NCI-H2107 treated with DMSO at 0.1 percent for 48 hours (cell line): ENCODE measurements around the gene KIF2B.
"Not testable (repeated sequence)": the region's sequence is repeated elsewhere in the genome, so short reads cannot be mapped to it uniquely, and the experiment has no call there.

Experiments
- DNase-seq: peaks from one replicate; lab custom pipeline; 2025; ENCODE audit not compliant: unreplicated experiment; lab: John Stamatoyannopoulos, UW

Gene KIF2B

DNA sequence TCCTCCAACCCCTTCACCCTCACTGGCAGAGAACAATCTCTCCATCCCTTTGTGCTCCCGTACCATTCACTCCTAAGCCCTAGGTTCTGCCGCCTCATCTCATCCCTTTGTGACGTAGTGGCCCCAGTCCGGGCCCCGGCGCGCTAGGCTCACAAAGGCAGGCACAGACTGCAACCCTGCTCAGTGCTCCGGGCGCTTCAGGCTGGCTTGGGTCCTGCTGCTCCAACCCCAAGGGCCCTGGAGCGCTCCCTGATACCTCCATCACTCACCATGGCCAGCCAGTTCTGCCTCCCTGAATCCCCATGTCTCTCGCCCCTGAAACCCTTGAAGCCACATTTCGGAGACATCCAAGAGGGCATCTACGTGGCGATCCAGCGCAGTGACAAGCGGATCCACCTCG is at the start of gene KIF2B:
TSS of gene KIF2B (plus strand) at position 164 of the 400 bp plus-strand sequence. CDS start at position 271, 107 bp downstream.
- DNase-seq, result no peak

GRCh38 chr17:53780320-53780719 is 42.4 kb upstream of the KIF2B start:
- no peak for DNase-seq

DNA sequence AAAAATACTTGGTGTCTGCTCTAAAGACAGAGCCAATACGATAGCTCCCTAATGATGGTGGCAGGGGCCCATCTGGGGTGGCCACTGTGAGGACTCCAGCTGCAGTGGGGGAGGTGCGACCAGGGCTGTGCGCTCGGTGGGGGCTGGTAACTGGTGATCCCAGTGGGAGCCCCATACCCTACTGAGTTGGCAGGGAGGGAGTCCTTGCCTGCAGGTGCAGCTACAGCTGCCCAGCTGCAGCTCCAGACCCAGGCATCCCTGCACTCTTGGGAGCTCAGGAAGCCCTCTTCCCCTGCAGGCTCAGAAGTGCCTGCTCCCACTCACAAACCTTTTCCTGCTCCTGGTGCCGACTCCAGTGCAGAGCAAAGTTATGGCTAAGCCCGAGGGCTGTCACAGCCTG is 31.2 kb upstream of the KIF2B start:
- DNase-seq, result no peak

- no peak for DNase-seq
Observed at GRCh38 chr17:53792451-53792850, 30.3 kb upstream of the KIF2B start.

- no peak for DNase-seq
Observed at GRCh38 chr17:53792997-53793396, 29.7 kb upstream of the KIF2B start.

GRCh38 chr17:53794875-53795274 is 27.9 kb upstream of the KIF2B start:
- no peak for DNase-seq

DNA sequence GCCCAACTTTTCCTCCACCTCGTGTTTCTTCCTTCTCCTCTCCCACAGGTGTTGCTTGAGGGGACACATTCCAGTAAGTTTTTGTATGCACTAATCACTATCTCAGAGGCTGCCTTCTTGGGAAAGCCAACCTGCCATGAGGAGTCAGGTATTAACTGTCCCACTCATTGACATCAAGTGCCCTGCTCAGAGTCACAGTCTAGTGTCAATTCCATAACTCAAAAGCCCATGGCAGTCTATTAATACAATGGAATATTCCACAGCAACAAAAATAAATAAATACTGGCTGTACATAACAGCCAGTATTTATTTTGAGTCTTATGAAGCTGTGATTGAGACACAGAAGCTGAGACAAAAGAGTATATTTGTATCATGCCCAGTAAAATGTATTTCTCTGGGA is 26.1 kb upstream of the KIF2B start:
- DNase-seq, result no peak

- no peak for DNase-seq
Observed at GRCh38 chr17:53797501-53797900, 25.2 kb upstream of the KIF2B start.

DNA sequence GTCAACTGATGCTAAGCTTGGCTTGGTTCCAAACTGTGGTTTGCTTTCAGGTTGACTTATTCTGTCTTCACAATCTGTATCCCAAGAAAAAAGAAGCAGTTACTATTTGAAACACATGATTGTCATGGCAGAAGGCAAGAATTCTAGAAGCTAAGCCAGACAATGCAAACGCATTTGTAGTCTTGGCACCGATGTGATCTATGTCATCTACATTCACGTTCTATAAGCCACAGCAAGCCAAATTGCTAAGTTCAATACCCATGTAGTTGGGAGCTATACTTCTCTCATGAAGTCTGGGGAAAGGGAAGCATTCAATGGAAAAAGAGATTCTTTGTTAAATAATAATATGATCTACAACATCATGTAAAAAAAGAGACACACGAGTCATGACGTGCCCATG is 18.3 kb upstream of the KIF2B start:
- no peak for DNase-seq

DNA sequence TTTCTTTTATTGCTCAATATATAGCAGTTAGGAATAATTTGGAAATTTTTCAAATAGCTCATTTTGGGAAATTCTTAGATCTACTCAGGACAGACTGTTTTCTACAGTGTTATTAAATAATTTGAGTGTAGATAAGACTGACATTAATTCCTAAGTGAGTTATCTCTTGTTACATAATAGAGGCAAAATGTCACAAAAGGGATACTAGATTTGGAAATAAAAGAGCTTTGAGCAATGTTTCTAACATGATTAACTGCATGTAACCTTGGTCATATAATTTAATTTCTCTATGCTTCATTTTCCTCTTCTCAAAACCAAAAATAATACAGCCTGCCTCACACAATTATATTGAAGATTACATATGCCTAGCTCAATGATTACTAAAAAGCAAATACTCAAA is 16.3 kb upstream of the KIF2B start:
- no peak for DNase-seq

- DNase-seq, result no peak
Observed at GRCh38 chr17:53807286-53807685, 15.4 kb upstream of the KIF2B start.

DNA sequence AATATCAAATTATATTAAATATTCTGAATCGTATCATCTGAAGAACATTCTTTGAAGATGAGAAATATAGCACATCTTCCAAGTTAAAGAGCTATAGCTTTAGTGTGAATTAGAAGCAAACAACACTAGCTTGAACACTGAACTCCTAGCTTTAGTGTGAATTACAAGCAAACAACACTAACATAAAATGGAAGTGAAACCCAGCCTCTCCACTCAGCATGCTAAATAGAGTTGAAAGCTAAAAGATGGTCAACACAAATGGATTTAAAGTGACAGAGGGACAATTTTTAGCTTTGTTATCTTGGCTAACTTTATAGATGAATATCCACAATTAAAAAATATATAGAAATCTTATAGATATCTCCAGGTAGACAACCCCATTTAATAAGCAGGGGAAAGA is 4.5 kb upstream of the KIF2B start:
- DNase-seq, result no peak

DNA sequence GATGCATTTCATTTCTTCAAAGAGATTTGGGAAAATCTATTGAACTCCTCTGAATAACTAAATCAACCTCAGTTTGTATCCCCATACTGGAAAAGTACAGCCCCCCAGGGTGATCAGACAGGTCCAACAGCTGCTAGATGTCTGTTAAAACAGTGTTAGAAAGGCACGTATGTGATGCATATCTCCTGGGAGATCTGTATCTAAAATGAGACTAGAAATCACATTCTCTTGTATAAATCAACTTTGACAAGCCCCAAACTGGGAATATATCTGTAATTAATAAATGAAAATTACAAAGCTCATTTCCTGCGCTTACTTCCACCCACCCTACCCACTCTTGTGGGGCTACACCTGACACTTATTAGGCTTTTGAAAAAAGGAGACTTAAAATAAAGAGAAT is 3.8 kb upstream of the KIF2B start:
- DNase-seq, result no peak

GRCh38 chr17:53819956-53820355 is 2.8 kb upstream of the KIF2B start:
- no peak for DNase-seq

- no peak for DNase-seq
Observed at GRCh38 chr17:53823341-53824050, 769 bp downstream of the KIF2B start.

GRCh38 chr17:53834771-53835170 is 12.0 kb downstream of the KIF2B start:
- not testable (repeated sequence) for DNase-seq

- no peak for DNase-seq
Observed at GRCh38 chr17:53837131-53837530, 14.4 kb downstream of the KIF2B start.

- DNase-seq, result no peak
Observed at GRCh38 chr17:53844491-53845107, 21.9 kb downstream of the KIF2B start.

DNA sequence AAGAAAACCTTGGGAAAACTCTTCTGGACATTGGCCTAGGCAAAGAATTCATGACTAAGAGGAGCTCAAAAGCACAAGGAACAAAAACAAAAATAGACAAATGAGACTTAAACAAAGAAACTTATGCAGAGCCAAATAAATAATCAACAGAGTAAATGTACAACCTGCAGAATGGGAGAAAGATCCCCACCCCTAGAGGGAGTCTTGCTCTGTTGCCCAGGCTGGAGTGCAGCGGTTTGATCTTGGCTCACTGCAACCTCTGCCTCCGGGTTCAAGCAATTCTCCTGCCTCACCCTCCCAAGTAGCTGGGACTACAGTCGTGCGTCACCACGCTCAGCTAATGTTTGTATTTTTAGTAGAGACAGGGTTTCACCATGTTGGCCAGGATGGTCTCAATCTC is 48.4 kb downstream of the KIF2B start:
- DNase-seq, result not testable (repeated sequence)
